K562 (cell line): ENCODE data around the gene NOP16. TPM values are rescaled to one million over a fixed set of nuclear protein-coding genes. Genes with fewer than 3 reads are reported as not detected.

Experiments used
- ATAC-seq: fragments of 200-7000 bp; cut with Tn5 transposase; 3 replicates; pipeline ENCODE4 v1.9.1; 2020; ENCODE audit warnings: moderate library complexity
- BruUV-seq: library from RNA; stranded (reverse); fragments of 400-500 nt; replicated peaks from 2 replicates; lab custom pipeline; 2021; lab: Mats Ljungman, UMichigan
- CTCF ChIA-PET: fragments of 300-600 bp; formaldehyde crosslinking; extraction: SDS; loops from one replicate; lab custom pipeline; 2021; ENCODE audit warnings: low intra/inter-chr PET ratio; lab: Yijun Ruan, JAX
- POLR2A ChIA-PET: fragments of 300-600, 350-650 bp; sonication (Branson Sonifier 250); formaldehyde crosslinking; extraction: SDS; loops from one replicate; lab custom pipeline; 2021; ENCODE audit warnings: antibody characterized with exemption, inconsistent platforms; lab: Yijun Ruan, JAX
- DNase-seq, 4 experiments: peaks; one replicate each; pipeline versions ENCODE4 v3.0.0 to v3.0.0-alpha.2; 2011 to 2018; ENCODE audit warnings: low spot score in 3 of 4, mixed read lengths in 3 of 4; ENCODE audit errors: extremely low read depth in 1 of 4
- FAIRE-seq: peaks from 2 replicates; lab custom pipeline; 2011; peaks lifted over from hg19 to GRCh38; lab: Jason Lieb, UNC
- H2AFZ ChIP-seq: 2 replicates; pipeline ENCODE4 v1.6.0; 2011; ENCODE audit warnings: low read depth, low read length, control low read depth, inconsistent platforms
- H3K27ac ChIP-seq: fragments of 200-600 bp; 3 replicates; pipeline ENCODE4 v1.8.0; 2011; ENCODE audit warnings: low read depth, mild to moderate bottlenecking, control low read depth, inconsistent platforms, low read length, moderate library complexity, mixed read lengths; ENCODE audit errors: extremely low read depth
- H3K27me3 ChIP-seq, 2 experiments: fragments of 300-600 bp in 1 of 2; 2 replicates in 1 of 2; 3 replicates in 1 of 2; pipeline versions ENCODE4 v1.6.0 to v1.8.0; 2011; ENCODE audit warnings: inconsistent platforms in 2 of 2, low read length in 2 of 2, mild to moderate bottlenecking in 1 of 2, mixed read lengths in 1 of 2, moderate library complexity in 1 of 2; ENCODE audit not compliant: control insufficient read depth in 2 of 2, insufficient read depth in 2 of 2
- H3K36me3 ChIP-seq: fragments of 300-600 bp; 3 replicates; pipeline ENCODE4 v1.8.0; 2011; ENCODE audit warnings: mild to moderate bottlenecking, low read length, inconsistent platforms; ENCODE audit not compliant: control insufficient read depth, insufficient read depth
- H3K4me1 ChIP-seq, 2 experiments: fragments of 200-600 bp in 1 of 2; replicated peaks in 1 of 2; 2 replicates in 1 of 2; 3 replicates in 1 of 2; pipeline versions ENCODE4 v1.5.1 to v1.8.0; 2011; ENCODE audit warnings: inconsistent platforms in 2 of 2, low read length in 2 of 2, mild to moderate bottlenecking in 1 of 2, mixed read lengths in 1 of 2, moderate library complexity in 1 of 2; ENCODE audit not compliant: control insufficient read depth in 2 of 2, insufficient read depth in 2 of 2
- H3K4me2 ChIP-seq: 2 replicates; pipeline ENCODE4 v1.6.1; 2011; ENCODE audit warnings: low read length, control low read depth, inconsistent platforms, mixed read lengths; ENCODE audit not compliant: insufficient read depth
- H3K4me3 ChIP-seq: fragments of 200-600 bp; sonication (generic), shearing (Covaris generic); 2 replicates; pipeline ENCODE4 v1.5.1; 2016; ENCODE audit warnings: control low read depth, inconsistent platforms
- H3K79me2 ChIP-seq: fragments of 200-600 bp; 3 replicates; pipeline ENCODE4 v1.8.0; 2011; ENCODE audit warnings: low read length, inconsistent platforms; ENCODE audit not compliant: control insufficient read depth, insufficient read depth
- H3K9ac ChIP-seq, 2 experiments: 2 replicates each; pipeline versions ENCODE4 v1.6.0 to v1.6.1; 2011; ENCODE audit warnings: low read depth in 2 of 2, low read length in 2 of 2, control low read depth in 1 of 2, inconsistent platforms in 1 of 2, mild to moderate bottlenecking in 1 of 2, mixed read lengths in 1 of 2; ENCODE audit not compliant: insufficient read depth in 1 of 2
- H3K9me1 ChIP-seq: one replicate; pipeline ENCODE4 v1.6.0; 2011; ENCODE audit warnings: inconsistent platforms, mild to moderate bottlenecking, low read length, moderate library complexity; ENCODE audit not compliant: control insufficient read depth, insufficient read depth
- H3K9me3 ChIP-seq: replicated peaks from 2 replicates; pipeline ENCODE4 v1.5.1; 2011; ENCODE audit warnings: low read depth, low read length, inconsistent platforms; ENCODE audit not compliant: control insufficient read depth, insufficient read depth
- H4K20me1 ChIP-seq: replicated peaks from 2 replicates; pipeline ENCODE4 v1.6.1; 2011; ENCODE audit warnings: low read length, inconsistent platforms, mixed read lengths; ENCODE audit not compliant: control insufficient read depth, insufficient read depth
- CBX8 ChIP-seq: fragments of 200-600 bp; sonication (generic); IDR thresholded peaks from 2 replicates; pipeline ENCODE4 v1.6.1; 2012; ENCODE audit warnings: borderline replicate concordance, mixed run types, low read depth, mild to moderate bottlenecking, moderate library complexity, mixed read lengths, low read length, control low read depth, inconsistent platforms; ENCODE audit not compliant: poor library complexity, severe bottlenecking; ENCODE audit errors: extremely low read depth
- CSDE1 ChIP-seq, 2 experiments: fragments of 450-650 bp; IDR thresholded peaks; 2 replicates each; pipeline ENCODE4 v1.6.1; 2016; ENCODE audit warnings: mild to moderate bottlenecking in 1 of 2
- KDM5B ChIP-seq: fragments of 200-600 bp; sonication (generic); IDR thresholded peaks from 2 replicates; pipeline ENCODE4 v1.6.1; 2012; ENCODE audit warnings: low read depth, mild to moderate bottlenecking, moderate library complexity, low read length, control low read depth, inconsistent platforms; ENCODE audit not compliant: insufficient replicate concordance
- POU5F1 ChIP-seq: fragments of 150-350 bp; IDR thresholded peaks from 2 replicates; pipeline ENCODE4 v1.6.1; 2014; ENCODE audit warnings: borderline replicate concordance, low read length, low read depth, mild to moderate bottlenecking; ENCODE audit not compliant: partially characterized antibody
- RAD21 ChIP-seq, 2 experiments: fragments of 250-450 bp in 1 of 2; fragments of 450-650 bp in 1 of 2; sonication (Bioruptor Pico) in 1 of 2; formaldehyde crosslinking in 1 of 2; IDR thresholded peaks in 1 of 2; conservative IDR thresholded peaks in 1 of 2; 2 replicates each; pipeline versions ENCODE4 v1.4.0 to v1.8.0; 2020 to 2022; ENCODE audit warnings: mild to moderate bottlenecking in 2 of 2, moderate library complexity in 1 of 2
- RBM14 ChIP-seq: fragments of 200-400 bp; formaldehyde crosslinking; IDR thresholded peaks from 2 replicates; pipeline ENCODE4 v1.6.1; 2018; ENCODE audit warnings: low read depth, mild to moderate bottlenecking, low read length, moderate library complexity, borderline replicate concordance; ENCODE audit not compliant: insufficient read depth
- SMARCA5 ChIP-seq: fragments of 450-650 bp; IDR thresholded peaks from 2 replicates; pipeline ENCODE4 v1.6.1; 2016
- SRSF3 ChIP-seq: fragments of 200-400 bp; formaldehyde crosslinking; IDR thresholded peaks from 2 replicates; pipeline ENCODE4 v1.6.1; 2016; ENCODE audit warnings: mild to moderate bottlenecking, low read length, moderate library complexity; ENCODE audit not compliant: insufficient read depth
- TEAD4 ChIP-seq, 2 experiments: sonication (generic) in 1 of 2; formaldehyde crosslinking in 1 of 2; IDR thresholded peaks; 2 replicates each; pipeline versions ENCODE4 v1.6.1 to v1.8.0; 2012 to 2022; ENCODE audit warnings: borderline replicate concordance in 1 of 2, inconsistent platforms in 1 of 2, low read length in 1 of 2, mild to moderate bottlenecking in 1 of 2, missing genetic modification reagents in 1 of 2
- VEZF1 ChIP-seq: fragments of 200-800 bp; sonication (Bioruptor generic); IDR thresholded peaks from 2 replicates; pipeline ENCODE4 v1.6.1; 2017; ENCODE audit warnings: missing genetic modification characterization, missing compliant biosample characterization
- ZBTB34 ChIP-seq: fragments of 250-450 bp; sonication (Bioruptor Pico); IDR thresholded peaks from 2 replicates; pipeline ENCODE4 v1.8.0; 2021; ENCODE audit warnings: mild to moderate bottlenecking, moderate library complexity
- ZNF239 ChIP-seq: fragments of 250-450 bp; sonication (Bioruptor Pico); IDR thresholded peaks from 2 replicates; pipeline ENCODE4 v1.4.0; 2020; ENCODE audit warnings: mild to moderate bottlenecking
- ZNF551 ChIP-seq: fragments of 250-450 bp; sonication (Bioruptor Pico); IDR thresholded peaks from 2 replicates; pipeline ENCODE4 v1.5.0; 2021; ENCODE audit warnings: mild to moderate bottlenecking, moderate library complexity
- ZNF740 ChIP-seq, 3 experiments: fragments of 200-800 bp in 1 of 3; sonication (Bioruptor generic) in 1 of 3; sonication (generic) in 1 of 3; formaldehyde crosslinking in 1 of 3; IDR thresholded peaks; 2 replicates each; pipeline versions ENCODE4 v1.6.1 to v1.8.0; 2016 to 2022; ENCODE audit warnings: mild to moderate bottlenecking in 2 of 3, missing compliant biosample characterization in 2 of 3, missing genetic modification characterization in 2 of 3, missing genetic modification reagents in 1 of 3
- WGBS: fragments of 100-300 bp; shearing (Covaris generic); methylation state at CpG from one replicate; pipeline ENCODE4 v1.1.6; 2016; ENCODE audit warnings: low coverage, mixed read lengths; ENCODE audit not compliant: insufficient coverage; ENCODE audit errors: missing lambda C conversion rate; 5-methylcytosine and 5-hydroxymethylcytosine counted together
- in situ Hi-C: fragments of 300-500 bp; cut with MboI; formaldehyde crosslinking; loops from 4 replicates; pipeline ENCODE4 v1.15.0; 2018; ENCODE audit warnings: inconsistent platforms, mixed read lengths
- intact Hi-C: fragments of 100-400 bp; cut with micrococcal nuclease; formaldehyde crosslinking; loops from 2 replicates; pipeline ENCODE4 v1.14.2; 2022
- polyA plus RNA-seq, 8 experiments: library from polyadenylated mRNA; depleted of rRNA in 4 of 8; stranded (reverse) in 5 of 8; unstranded in 3 of 8; fragments of >200 nt; fragmentation: Nextera tagmentation in 2 of 8; fragmentation: Illumina TruSeq in 1 of 8; extraction: Ambion mirVana in 2 of 8; extraction: Trizol in 1 of 8; gene quantifications; 2 replicates each; pipeline versions ENCODE4 v1.2.1 to v1.2.3, GENCODE V29; 2011 to 2014; ENCODE audit warnings: inconsistent platforms in 1 of 8, missing spikeins in 1 of 8
- total RNA-seq, 7 experiments: library from RNA; depleted of rRNA in 6 of 7; stranded (reverse); fragments of >200 nt in 6 of 7; fragmentation: Illumina TruSeq in 2 of 7; extraction: Trizol in 2 of 7; gene quantifications; 2 replicates each; pipeline versions ENCODE4 v1.2.1 to v1.2.3, GENCODE V29; 2011 to 2021; ENCODE audit warnings: low replicate concordance in 1 of 7

NOP16 gene
- total and polyA plus RNA-seq, 9 of the 15 experiments (the other 6 are each of a cell fraction or from before 2014, with no cell fraction given), result 92.5 to 342 (median 148) TPM

GRCh38 chr5:176389135-176390123 lies 1.0 kb upstream of the NOP16 start:
- Histone ChIP-seq H2AFZ (peak overlapping the region; percentile 78), H3K27ac (peak overlapping the region; percentile 97), H4K20me1 (no peaks in the 10 kb centered on the region; the same call in 1 of the 2 replicates), H3K9me3 (no peaks in the 10 kb centered on the region), H3K9ac (peak overlapping the region; percentile 96 to 98), H3K4me1 (peaks cover 6 to 15% of the 10 kb centered on the region in 2 experiments; a peak in 4 of 5 replicates), H3K79me2 (peaks cover 58% of the 10 kb centered on the region), H3K4me2 (peak overlapping the region; percentile 99), H3K27me3 (no peaks in the 10 kb centered on the region), H3K4me3 (peak overlapping the region; percentile 69), H3K36me3 (peaks cover 77% of the 10 kb centered on the region), H3K9me1 (no peaks in the 10 kb centered on the region)
- CTCF ChIA-PET, result no interaction called here
- POLR2A ChIA-PET, result interaction anchor here (0.6 to 1.5 kb wide), 4 partner anchors 11 to 149 kb away, joined by 3 to 4 read pairs (median 3); no protein-coding TSS in a partner anchor
- 18% methylated on average over 38 of the region's 41 CpGs for WGBS
- DNase-seq, result peak in 1 of 4 experiments; percentile 91
- ATAC-seq, result peak; percentile 71
- no peak for FAIRE-seq
- TSS peak; percentile 96 for BruUV-seq
- intact Hi-C loops, result no loop called here
- in situ Hi-C loops, result no loop called here
- TF ChIP-seq ZNF740 (CRISPR knock-in tag; IDR thresholded peaks at IDR 0.05) (no peak), ZNF740 (tag; IDR thresholded peaks at IDR 0.05) (no peak), SRSF3 (no peak), ZNF551 (CRISPR knock-in tag) (no peak), KDM5B (no peak), SMARCA5 (no peak), ZBTB34 (CRISPR knock-in tag) (no peak), TEAD4 (IDR thresholded peaks at IDR 0.05; ENCODE audit: low read length) (no peak), TEAD4 (CRISPR knock-in tag; IDR thresholded peaks at IDR 0.05; ENCODE audit: borderline replicate concordance) (no peak), VEZF1 (CRISPR knock-in tag) (no peak; the same call in 1 of the 2 replicates), ZNF239 (CRISPR knock-in tag) (no peak), POU5F1 (no peak), CBX8 (no peak), RAD21 (CRISPR knock-in tag; conservative IDR thresholded peaks at IDR 0.05 in 1 of 2, IDR thresholded peaks at IDR 0.05 in 1 of 2) (no peak; a peak in 1 of 4 replicates), RBM14 (no peak), CSDE1 (IDR thresholded peaks at IDR 0.05) (no peak)
